ENCODE measurements around the gene SAV1.

Gene SAV1

DNA sequence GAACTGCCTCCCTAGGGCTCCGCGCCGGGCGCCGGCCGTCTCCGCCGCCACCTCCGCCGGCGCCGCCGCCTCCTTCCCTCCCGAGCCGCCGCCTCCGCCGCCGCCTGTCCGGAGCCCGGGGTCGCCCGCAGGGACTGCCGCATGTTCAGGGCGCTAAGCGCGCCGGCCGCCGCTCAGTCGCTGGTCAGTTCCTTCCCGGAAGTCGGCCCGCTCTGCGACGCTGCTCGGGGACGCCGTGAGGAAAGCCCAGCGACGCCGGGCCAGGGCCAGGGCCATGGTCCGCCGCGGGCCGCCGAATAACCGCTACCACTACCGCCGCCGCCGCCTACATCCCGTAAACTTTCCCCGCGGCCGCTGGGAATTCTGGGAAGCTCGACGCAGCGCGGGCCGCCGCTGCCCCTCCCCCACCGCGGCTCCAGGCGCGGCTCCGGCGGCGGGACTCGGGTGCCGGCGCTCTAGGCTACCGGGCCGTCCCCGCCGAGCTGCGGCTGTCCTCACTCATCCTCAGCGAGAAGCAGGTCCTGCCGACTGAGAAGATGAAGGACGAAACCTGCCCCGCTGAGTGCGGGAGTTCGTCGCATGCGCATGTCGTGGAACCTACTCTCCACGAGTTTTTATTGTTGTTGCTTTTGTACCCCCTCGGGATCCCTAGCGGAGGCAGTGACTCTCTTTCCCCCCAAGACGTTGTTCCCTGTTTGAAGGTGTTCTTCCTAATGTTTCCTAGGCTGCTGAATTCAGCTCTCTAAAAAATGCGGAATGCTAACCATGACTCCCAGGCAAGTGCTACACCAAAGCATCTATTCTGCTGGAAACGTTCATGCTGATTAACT lies at the start of gene SAV1:
SAV1 (minus strand) TSS at position 311 of the 830 bp plus-strand sequence. CDS start 339 bp downstream, outside the sequence.
- H3K27ac ChIP-seq: peak within 1 kb of the TSS; percentile 93
- TF ChIP-seq CTCF (conservative IDR thresholded peaks at IDR 0.05): no peak; the same call in 1 of the 2 replicates

GRCh38 chr14:50717811-50718210 lies 49.7 kb upstream of the SAV1 start:
- peak overlapping the region; percentile 16; the same call in 1 of the 2 replicates for H3K27ac ChIP-seq
- TF ChIP-seq CTCF (conservative IDR thresholded peaks at IDR 0.05): no peak

GRCh38 chr14:50714450-50715073 lies 46.5 kb upstream of the SAV1 start:
- no peak overlapping the region for H3K27ac ChIP-seq
- TF ChIP-seq CTCF (conservative IDR thresholded peaks at IDR 0.05): peak; percentile 71

- no peak for TF ChIP-seq CTCF (conservative IDR thresholded peaks at IDR 0.05)
- H3K27ac ChIP-seq: no peak overlapping the region
These were observed 42.9 kb upstream of the SAV1 start for GRCh38 chr14:50711043-50711442.

DNA sequence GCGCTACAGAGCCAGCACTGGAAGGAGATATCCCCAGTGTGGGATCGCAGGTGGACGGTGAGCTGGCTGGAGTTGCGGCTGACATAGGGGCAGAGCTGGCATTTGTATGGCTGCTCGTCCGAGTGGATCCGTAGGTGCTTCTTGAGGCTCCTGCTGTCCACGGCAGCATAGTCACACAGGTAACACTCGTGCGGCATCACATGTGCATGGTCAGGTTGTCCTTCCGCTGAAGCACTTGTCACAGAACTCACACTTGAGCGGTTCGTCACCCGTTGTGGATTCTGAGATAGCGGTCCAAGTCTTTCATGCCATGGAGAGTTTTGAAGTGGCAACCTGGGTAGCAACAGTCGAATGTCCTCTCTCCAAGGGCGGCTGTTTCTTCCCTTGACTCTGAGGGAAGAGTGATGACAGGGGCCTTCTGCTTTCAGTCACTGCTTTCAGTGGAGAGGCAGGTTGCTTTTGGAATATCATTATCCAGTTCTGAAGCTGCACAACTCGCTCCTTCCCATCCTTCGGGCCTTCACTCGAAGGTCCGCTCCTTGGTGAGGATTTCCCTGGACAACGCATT lies 37.0 kb upstream of the SAV1 start:
- no peak overlapping the region for H3K27ac ChIP-seq
- TF ChIP-seq CTCF (conservative IDR thresholded peaks at IDR 0.05): no peak

GRCh38 chr14:50704454-50705010 lies 36.4 kb upstream of the SAV1 start:
- no peak for TF ChIP-seq CTCF (conservative IDR thresholded peaks at IDR 0.05)
- no peak overlapping the region for H3K27ac ChIP-seq
